Upper lobe of right lung (tissue), 1 donor: ENCODE data around the gene DRP2. TPM values are rescaled to one million over a fixed set of nuclear protein-coding genes. Genes with fewer than 3 reads are reported as not detected.

ENCODE experiments used
- ATAC-seq: fragments of 200-7000 bp; cut with Tn5 transposase; one replicate; pipeline ENCODE4 v1.9.1; 2020; ENCODE audit warnings: mild to moderate bottlenecking, moderate library complexity
- DNase-seq: peaks from one replicate; pipeline ENCODE4 v3.0.0-alpha.2; 2020
- H3K27ac ChIP-seq: fragments of 200-600 bp; one replicate; pipeline ENCODE4 v1.8.0; 2022
- H3K27me3 ChIP-seq: fragments of 200-600 bp; one replicate; pipeline ENCODE4 v1.8.0; 2022; ENCODE audit warnings: mild to moderate bottlenecking
- H3K36me3 ChIP-seq: fragments of 200-600 bp; one replicate; pipeline ENCODE4 v1.8.0; 2022
- H3K4me1 ChIP-seq: fragments of 200-600 bp; one replicate; pipeline ENCODE4 v1.8.0; 2022
- H3K4me3 ChIP-seq: fragments of 200-600 bp; one replicate; pipeline ENCODE4 v1.8.0; 2022; ENCODE audit warnings: mild to moderate bottlenecking
- H3K9me3 ChIP-seq: fragments of 200-600 bp; one replicate; pipeline ENCODE4 v1.8.0; 2022
- CTCF ChIP-seq: fragments of 200-600 bp; IDR thresholded peaks from one replicate; pipeline ENCODE4 v1.8.0; 2022; ENCODE audit warnings: antibody characterized with exemption
- intact Hi-C: fragments of 100-400 bp; cut with DNase I; formaldehyde crosslinking; loops from one replicate; pipeline ENCODE4 v1.11.0; 2022
- total RNA-seq: library from RNA; stranded (reverse); fragmentation: NEBNext Ultra II Directional; extraction: Animal tissue kit (Norgen Biotek cat#: 25700); gene quantifications from one replicate; pipeline ENCODE4 v1.2.1, GENCODE V29; 2021
- donor health status: DM: no; HTN: yes; CAD: no; lungs with severe emphysema.

Gene DRP2
- total RNA-seq, 1 donor from 2014 or later = not detected

GRCh38 chrX:101303790-101304189 is 84.2 kb downstream of the DRP2 start:
- no peak for ATAC-seq
- TF ChIP-seq CTCF = no peak
- Histone ChIP-seq H3K27ac (no peak overlapping the region), H3K27me3 (no peaks in the 10 kb centered on the region), H3K4me1 (no peaks in the 10 kb centered on the region), H3K4me3 (no peak overlapping the region), H3K36me3 (no peaks in the 10 kb centered on the region), H3K9me3 (no peaks in the 10 kb centered on the region)
- intact Hi-C loops = no loop called here
- no peak for DNase-seq

Other genes with a start within 250 kb of the DRP2 start
- 20.9 TPM for gene TRMT2B, start 167.7 kb upstream of the DRP2 start, total RNA-seq
- 1.5 TPM for gene TMEM35A, start 140.9 kb upstream of the DRP2 start, total RNA-seq
- 1.2 TPM for gene CENPI, start 121.6 kb upstream of the DRP2 start, total RNA-seq
- not detected for gene TAF7L, start 71.5 kb downstream of the DRP2 start, total RNA-seq
- 6.4 TPM for gene TIMM8A, start 129.0 kb downstream of the DRP2 start, total RNA-seq
- gene BTK, start 166.4 kb downstream of the DRP2 start, total RNA-seq = 34.1 TPM
- 133 TPM for gene RPL36A, start 171.2 kb downstream of the DRP2 start, total RNA-seq
- 46.3 TPM for gene GLA, start 188.1 kb downstream of the DRP2 start, total RNA-seq
- 67.1 TPM for gene HNRNPH2, start 188.4 kb downstream of the DRP2 start, total RNA-seq